ENCODE data around the gene ADCY5.

Gene ADCY5

GRCh38 chr3:123236902-123237301 is 212.0 kb downstream of the ADCY5 start:
- no peak overlapping the region for H3K27ac ChIP-seq
- DNase-seq (ENCODE audit: low read depth, low spot score) = no peak
